Keratinocyte (primary cell): ENCODE data around the gene TMEM132A.

Experiments
- CTCF ChIP-seq, 3 experiments: IDR thresholded peaks in 1 of 3; conservative IDR thresholded peaks in 1 of 3; optimal IDR thresholded peaks in 1 of 3; 2 replicates in 2 of 3; 3 replicates in 1 of 3; pipeline versions ENCODE3 to v1.5.1; 2011; ENCODE audit warnings: low read length in 3 of 3, mild to moderate bottlenecking in 3 of 3, moderate library complexity in 2 of 3, control low read depth in 1 of 3, inconsistent platforms in 1 of 3; ENCODE audit not compliant: insufficient read depth in 2 of 3; ENCODE audit errors: extremely low read depth in 1 of 3
- EZH2 ChIP-seq: IDR thresholded peaks from one replicate; pipeline ENCODE4 v1.6.1; 2012; ENCODE audit warnings: inconsistent platforms, mild to moderate bottlenecking, low read length, moderate library complexity

- TF ChIP-seq CTCF (optimal IDR thresholded peaks at IDR 0.05 in 1 of 3, IDR thresholded peaks at IDR 0.05 in 1 of 3, conservative IDR thresholded peaks at IDR 0.05 in 1 of 3; ENCODE audit: extremely low read depth in 1 of 3, insufficient read depth in 2 of 3, low read length in 3 of 3) (no peak), EZH2 (no peak)
Observed at GRCh38 chr11:60947700-60948099, 23.4 kb downstream of the TMEM132A start.
